Right kidney (tissue), 1 donor: ENCODE results near the gene GAL3ST2.
A peak's percentile ranks its signal among the peaks of the same experiment; 100 is the strongest.
"Not testable (repeated sequence)": the region's sequence is repeated elsewhere in the genome, so short reads cannot be mapped to it uniquely, and the experiment has no call there.

ENCODE experiments used
- DNase-seq: peaks from one replicate; pipeline ENCODE4 v3.0.0-alpha.2; 2016

GAL3ST2 gene

DNA sequence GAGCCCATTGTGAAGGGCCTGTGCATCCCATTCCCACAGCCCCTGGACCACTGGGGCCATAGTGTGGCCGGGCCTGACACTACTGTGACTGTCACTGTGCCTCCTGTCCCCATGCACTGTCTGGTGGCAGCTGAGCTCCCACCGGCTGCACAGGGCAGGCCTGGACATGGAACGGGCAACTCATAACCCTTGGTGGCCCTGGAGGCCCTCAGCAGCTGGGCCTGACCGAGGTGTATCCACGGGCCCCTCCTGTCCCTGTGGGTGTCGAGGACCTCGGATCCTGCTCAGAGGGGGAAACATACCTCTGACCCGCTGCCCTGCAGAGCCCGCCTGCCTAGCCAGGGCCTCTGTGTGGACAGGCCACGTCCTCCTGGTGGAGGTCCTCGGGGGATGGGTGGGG is 7.8 kb upstream of the GAL3ST2 start:
- DNase-seq: no peak

DNA sequence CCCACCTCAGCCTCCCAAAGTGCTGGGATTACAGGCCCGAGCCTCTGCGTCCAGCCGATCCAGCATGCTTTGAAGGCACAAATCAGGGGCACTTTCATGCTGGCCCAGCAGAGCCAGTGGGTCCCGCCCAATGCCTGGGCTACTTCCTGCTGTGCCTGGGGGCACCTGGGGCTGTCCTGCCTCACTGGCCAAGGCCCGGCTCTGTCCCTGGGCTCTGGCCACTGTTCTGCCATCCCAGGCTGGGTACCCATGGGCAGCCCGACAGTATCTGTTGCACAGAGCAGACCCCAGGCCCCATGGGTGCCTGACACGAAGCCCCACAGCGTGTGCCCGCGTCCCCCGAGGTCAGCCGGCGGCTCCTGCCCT is 6.8 kb upstream of the GAL3ST2 start:
- DNase-seq: no peak

DNA sequence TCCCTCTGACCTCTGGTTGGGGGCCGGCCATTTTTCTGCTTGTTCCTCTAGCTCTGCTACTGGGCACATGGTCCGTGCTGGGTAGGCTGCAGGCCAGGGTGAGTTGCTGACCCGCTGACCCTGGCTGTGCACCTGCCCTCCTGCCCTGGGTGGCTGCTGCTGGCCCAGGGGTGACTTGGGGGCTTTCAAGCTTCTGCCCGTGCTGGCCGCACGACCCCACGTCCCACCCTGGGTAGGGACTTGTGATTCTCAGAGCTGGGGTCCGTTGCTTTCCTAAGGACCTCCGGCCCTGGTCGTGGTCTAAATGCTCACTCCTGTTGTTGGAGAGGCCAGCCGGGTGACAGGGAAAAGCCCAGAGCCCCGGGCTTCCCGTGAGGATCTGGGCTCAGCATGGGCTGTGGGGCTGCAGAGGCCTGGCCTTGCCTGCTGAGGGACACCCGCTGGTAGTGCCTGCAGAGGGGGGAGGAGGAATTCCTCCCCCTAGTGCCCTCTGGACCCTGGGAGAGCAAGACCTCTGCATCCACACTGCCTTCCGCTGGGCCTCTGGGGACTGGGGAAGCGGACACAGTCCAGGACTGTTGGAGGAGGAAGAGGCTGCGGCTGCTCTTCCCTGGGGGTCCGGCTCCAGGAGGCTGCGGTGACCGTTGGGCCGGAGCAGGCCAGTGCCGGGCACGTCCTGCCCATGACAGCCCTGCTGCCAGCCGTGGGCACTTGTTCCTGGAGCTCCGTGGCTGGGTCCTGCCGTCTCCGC is 6.3 kb upstream of the GAL3ST2 start:
- no peak for DNase-seq

DNA sequence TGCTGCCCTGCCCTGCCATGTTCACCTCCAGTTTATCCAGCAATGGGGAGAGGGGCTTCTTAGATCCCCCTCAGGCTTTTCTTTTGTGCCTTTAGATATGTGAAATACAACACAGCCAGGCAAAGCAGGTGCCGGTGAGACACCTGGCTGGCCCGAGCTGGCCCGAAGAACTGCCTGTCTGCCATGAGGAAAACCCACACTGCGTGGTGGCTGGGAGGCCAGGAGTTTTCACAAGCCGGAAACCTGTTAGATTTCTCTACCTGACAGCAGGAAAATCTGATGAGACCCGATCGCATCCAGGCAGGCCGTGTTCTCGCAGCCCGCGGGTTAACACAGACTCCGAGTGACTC is 5.7 kb upstream of the GAL3ST2 start:
- no peak for DNase-seq

DNA sequence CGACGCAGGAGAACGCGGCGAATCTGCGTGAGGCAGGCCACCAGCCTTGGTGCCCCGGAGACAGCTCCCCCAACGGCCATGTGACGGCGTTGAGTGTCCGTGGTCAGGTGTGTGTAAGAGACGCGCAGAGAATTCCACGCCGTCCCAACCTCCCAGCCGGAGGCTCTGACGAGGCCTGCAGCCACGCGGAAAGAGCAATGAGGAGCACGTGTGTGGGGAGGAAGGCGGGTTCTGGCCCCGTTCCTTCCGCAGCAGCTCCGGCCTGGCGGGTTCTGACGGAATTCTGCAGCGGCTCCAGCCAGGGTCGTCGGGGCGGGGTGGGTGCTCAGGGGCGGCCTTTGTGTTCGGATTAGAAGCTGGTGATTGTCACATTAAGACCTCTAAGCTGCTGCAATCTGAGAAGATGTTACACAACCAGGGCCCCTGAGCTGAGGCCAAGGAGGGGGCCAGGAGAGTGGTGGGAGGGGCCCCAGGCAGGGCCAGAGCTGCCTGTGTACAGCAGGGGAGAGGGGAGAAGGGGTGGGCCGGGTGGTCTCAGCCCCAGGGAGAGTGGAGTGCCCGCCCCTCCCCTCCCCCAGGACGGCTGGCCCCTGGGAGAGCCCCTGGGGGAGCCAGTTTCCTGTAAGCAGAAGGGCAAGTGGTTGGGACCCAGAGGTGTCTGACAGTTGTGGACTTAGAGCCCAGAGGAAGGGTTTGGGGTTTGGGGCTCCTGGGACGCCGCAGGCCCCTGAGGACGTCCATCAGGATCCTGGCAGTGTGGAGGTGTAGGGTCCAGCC is 5.1 kb upstream of the GAL3ST2 start:
- DNase-seq: no peak

DNA sequence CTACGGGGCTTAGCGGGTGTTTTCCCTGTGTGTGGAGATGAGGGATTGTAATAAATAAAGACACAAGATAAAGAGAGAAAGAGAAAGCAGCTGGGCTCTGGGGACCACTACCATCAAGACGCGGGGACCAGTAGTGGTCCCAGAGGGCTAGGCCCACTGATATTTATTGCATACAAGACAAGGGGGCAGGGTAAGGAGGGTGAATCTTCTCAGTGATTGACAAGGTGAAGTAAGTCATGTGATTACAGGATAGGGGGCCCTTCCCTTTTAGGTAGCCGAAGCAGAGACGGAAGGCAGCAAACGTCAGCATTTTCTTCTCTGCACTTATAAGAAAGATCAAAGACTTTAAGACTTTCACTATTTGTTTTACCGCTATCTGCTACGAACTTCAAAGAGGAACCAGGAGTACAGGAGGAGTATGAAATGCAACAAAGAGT is 4.5 kb upstream of the GAL3ST2 start:
- DNase-seq: no peak

DNA sequence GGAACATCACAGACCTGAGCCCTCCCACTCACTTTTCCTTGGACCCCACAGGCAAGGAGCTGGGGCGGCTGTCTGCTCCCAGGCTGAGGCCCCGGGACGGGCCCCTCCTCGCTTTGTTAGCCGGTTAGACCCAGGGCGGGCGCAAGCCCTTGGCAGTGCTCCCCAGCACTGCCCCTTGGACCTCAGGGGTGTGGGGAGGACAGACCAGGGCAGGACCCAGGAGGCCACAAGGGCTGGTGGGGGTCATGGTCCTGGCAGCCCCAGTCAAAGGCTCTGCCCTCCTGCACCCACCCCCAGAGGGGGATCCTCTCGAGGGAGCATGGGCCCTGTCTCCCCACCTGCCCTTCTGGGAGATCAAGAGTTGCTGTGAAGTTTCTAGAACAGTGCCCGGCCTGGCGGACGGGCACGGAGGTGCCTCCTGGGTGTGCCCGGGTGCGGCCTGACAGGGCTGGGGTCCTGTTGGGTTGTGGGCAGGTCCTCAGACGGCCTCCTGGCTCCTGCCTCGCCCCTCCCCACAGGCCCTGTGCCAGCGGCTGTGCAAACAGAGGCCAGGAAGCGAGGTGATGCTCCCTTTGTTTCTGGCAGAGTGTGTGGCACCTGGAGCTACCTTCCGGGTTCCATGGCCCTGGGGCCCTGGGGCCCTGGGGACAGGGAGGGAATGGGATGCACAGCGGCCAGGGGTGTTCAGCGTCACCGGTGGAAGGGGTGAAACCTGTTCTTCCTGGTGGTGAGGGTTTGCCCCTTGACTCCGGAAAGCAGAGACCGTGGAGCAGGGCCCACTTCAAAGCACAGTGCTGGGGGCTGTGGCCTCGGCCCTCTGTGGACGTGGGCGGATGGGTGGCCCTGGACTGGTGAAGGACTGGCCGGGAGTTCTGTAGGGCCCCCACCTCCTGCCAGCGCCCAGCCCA is 2.9 kb upstream of the GAL3ST2 start:
- no peak for DNase-seq

DNA sequence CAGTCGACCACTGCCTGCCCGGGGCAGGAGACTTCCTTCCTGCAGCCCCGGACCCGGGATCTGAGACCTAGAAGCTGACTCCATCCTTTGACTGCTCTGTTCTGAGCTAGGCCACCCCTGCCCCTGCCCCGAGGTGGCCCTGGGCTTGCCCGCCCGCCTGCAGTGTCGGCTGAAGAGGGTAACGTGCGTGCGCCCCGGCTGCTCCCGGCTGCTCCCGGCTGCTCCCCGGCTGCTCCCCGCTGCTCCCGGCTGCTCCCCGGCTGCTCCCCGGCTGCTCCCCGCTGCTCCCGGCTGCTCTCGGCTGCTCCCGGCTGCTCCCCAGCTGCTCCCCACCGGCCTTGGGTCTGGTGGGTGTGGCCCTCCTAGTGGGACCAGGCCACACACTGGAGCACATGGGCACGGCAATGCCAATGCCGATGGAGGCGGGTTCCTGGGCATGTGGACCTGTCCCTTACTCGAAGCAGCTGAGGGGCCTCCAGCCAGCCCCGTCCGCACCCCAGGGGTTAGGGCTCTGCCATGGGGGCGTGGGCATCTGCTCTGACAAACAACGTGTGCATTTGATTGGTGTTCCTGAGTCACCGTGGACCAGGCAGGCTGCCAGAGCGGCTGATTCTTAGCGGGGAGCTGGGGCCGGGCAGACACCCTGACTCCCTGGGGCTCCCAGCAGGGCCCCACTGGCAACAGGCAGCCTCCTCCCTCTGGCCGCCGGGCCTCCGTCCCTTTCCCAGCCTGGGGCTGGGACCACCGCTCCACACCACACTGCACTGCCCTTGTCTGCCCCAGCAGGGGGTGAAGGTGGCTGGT is 2.0 kb upstream of the GAL3ST2 start:
- DNase-seq: no peak

DNA sequence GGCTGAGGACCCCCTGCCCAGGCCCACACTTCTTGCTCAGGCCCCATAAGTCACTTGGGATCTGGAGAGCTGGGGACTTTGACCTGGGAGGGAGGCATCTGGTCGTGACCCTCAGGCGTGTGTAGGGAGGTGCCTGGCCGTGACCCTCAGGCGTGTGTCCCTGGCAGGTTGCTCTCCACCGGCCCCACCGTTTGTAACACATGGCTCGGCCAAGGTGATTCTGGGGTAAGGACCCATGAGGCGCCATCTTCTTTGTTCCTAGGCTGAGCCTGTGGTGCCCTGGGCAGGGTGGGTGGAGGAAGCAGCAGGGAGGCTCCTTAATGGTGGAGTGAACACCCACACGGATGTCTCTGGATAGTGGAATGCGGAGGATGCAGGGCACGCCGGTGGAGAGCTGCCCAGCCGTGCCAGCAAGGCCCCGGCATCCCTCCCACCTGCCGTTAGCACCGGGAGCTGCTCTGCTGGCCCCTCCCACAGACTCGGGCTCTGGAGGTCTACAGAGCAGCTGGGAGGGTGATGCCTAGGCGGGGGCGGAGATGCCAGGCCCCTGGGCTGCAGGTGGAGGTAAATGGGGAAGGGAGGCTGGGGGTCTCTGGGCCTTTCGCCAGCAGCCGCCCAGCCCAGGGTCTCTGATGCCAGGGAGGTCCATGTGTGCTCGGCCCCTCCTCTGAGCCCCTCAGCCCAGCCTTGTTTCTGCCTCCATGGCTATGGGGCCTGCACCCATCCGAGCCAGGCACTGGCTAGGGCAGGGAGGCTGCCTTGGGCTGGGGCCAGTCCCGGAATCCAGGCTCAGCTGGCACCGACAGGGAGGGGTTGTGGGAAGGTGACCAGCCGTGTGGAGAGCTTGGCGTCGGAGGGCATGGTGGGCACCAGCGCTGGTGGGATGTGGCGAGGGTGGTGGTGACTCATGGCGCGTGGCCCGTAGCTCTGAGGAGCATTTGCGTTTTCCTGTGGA is 1.1 kb upstream of the GAL3ST2 start:
- DNase-seq: peak; percentile 64

DNA sequence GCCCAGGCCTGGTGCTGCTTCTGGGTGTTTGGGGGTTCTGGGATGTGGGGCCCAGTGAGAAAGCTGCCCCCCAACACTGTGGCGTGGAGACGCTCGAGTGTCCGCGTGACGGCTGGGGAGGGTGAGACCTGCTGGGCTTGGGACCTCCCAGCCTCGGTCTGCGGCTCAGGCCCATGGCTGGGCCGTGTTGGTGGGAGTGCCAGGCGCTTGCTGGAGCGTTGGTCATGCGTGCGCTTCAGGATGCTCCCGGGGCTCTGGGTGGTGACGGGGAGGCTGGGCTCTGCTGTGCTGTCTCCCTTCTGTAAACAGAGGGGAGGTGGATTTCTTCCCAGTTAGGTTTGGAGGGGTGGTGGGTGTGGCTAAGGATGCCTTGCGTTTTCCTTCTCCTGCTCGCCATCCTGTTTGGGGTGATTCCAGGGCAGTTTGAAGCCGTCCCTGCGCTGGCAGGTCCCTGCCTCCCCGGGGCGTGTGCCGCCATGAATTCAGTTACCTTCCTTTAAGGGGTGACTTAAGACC is 606 bp downstream of the GAL3ST2 start:
- DNase-seq: no peak

DNA sequence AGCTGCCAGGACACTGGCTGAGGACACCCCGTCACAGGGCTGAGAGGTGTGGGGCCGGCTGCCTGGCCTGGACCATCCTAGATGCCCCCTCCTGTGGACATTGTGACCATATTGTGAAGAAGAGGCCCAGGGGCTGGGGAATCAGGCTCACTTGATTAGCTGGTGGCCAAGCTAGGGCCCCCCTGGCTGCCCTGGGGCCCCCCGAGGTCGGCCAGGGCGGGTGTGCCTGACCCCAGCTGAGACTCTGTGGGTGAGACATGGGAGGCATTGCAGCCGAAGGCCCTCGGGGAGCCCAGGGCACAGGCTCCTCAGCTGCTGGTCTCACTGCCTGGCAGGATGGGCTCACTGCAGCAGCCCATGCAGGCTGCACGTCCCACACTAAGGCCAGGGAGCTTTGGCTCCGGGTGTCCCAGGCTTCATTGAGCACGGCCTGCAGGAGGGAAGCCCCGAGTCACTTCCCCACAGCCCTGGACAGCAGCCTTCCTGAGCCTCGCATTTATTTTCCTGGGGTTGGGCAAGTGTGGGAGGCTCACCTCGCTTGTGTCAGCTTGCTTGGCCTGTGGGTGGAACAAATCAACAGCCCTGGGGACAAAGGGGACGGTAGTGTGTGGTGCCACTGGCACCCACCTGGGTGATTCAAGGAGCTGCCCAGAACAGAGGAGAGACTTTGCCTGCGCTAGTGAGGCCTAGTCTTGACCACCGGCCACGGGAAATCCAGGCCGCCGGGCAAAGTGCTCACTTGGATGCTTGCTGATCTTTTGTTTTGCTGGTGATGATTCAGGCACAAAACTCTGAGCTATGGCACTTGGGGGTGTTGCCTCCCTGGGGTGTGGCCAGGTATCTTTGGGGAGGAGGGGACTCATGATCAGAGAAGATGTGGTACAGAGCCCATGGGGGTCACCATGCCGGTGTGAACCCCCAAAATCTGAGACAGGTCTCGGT is 1.3 kb downstream of the GAL3ST2 start:
- DNase-seq: no peak

DNA sequence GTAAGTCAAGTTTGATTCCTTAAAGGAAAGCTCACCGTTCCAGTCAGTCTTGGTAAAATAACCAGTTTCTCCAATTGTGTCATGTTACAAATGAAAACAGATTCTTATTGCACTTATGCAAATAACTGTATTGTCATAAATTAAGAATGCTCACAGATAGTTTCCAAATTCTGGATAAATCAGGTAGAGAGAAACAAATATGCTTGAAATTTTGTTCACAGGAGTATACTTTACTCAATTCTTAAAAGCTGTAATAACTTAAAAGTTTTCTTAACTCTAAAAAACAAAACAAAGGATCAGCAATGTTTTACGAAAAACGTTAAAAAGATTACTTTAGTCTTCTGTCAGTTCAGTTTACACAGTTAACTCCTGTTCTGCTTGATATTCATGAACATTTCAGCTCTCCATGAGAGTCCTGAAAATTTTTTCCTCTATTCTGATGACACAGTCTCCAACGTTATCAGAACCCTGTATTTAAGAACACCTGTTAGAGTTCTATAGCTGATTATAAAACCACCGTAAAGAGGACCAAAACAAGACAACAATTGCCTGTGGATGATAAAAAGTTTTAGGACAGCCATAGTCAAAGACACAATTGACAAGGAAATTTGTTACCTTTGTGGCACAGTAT is 4.4 kb downstream of the GAL3ST2 start:
- no peak for DNase-seq

DNA sequence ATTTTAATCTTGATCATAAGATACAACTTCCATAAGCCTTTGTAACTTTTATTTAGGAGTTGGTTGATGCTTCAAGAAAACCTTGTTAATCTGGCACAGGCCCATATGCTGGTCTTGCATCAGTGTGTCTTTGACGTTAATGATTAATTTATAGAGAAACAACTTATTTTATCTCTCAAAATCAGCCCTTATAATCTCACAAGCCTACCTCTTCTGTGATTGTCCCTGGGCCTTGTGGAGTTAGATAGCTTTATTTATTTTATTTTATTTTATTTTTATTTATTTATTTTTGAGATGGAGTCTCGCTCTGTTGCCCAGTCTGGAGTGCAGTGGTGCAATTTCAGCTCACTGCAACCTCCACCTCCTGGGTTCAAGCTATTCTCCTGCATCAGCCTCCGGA is 5.4 kb downstream of the GAL3ST2 start:
- DNase-seq: not testable (repeated sequence)

DNA sequence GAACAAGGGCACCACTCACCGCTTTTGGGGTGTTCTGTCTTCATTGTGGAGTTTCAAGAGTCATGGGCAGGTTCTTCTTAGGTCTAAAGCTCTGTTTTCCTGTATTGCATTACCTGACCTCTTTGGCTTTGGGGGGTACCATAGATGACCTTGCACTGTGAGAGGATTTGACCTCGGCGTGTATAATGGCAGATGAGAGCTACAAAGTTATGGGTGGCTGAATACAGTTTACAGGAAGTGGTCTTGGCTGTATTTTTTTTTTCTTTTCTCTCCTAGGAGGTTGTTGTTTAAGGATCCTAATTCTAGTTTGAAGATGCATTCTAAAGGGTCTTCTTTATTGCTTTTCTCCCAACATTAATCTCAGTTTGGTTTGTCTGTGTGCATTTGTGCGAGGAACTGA is 11.5 kb downstream of the GAL3ST2 start:
- DNase-seq: no peak

DNA sequence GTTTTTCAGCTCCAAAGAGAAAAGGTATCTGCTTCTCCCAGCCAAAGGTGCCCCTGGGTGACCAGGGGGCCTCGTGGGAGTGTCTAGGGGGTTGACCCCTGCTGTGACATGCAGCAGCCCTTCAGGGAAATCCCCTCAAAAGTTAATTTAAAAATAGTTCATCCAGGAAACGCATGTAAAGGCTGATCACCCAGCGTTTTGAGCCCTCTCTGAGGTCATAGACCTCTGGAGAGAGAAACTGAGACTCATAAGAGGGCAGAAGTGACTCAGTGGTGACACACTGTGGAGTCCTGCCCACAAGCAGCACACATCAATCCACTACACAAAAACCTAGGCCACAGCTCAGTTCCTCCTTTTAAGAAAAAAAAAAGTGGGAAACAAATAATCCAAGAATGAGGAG is 11.9 kb downstream of the GAL3ST2 start:
- DNase-seq: no peak

DNA sequence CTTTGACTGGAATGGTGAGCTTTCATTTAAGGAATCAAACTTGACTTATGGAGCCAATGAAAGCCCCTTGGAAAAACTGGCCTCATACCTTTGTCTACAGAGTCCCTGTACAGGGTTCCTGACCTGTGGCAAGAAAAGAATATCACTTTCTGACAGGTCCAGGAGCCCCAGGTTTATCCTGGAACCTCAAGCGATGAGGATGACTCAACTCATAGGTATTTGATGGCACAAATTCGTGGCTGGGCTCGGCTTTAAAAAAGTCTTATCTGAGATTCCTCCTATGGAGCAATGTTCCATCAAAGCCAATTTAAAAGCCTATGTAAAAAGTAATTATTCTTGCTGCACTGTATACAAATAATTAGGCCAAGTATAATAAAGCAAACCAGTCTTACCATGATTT is 14.8 kb downstream of the GAL3ST2 start:
- not testable (repeated sequence) for DNase-seq

DNA sequence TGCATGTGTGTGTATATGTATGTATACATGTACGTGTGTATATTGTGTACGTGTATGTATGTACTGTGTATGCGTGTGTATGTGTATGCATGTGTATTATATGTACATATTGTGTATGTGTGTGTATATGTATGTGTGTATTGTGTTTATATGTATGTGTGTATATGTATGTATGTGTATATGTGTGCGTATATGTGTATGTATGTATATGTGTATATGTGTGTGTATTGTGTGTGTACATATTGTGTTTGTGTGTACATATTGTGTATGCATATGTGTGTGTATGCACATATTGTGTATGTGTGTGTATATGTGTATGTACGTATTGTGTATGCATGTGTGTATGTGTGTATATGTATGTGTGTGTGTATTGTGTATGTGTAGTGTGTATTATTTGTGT is 16.8 kb downstream of the GAL3ST2 start:
- no peak for DNase-seq

DNA sequence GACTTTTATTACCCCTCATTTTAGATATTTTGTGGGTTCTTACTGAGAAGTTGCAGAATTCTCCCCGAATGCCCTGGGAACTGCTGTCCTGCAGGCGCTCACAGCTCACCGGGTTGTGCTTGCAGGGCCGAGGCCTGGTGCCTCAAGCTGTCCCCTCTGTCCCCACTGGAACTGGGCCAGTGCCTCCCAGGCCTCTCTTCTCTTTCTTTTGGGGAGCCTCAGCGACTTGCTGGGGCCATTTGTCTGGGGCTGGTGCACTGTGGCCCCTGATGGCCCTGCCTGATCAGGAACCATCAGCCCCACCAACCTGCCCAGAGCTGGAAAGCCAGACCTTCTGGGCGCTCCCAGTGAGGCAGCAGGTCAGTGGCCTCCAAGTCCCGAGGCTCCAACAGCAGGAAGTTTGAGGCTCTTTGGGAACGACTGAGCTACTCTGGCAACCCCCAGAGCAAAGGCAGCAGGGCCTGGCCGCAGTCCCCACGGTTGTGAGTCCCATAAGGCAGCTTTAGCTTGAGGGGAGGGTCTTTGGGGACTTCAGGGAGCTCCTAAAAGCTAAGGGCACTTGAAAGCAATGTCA is 17.7 kb downstream of the GAL3ST2 start:
- no peak for DNase-seq
